ENCODE data around the gene KBTBD4. TPM values are rescaled to one million over a fixed set of nuclear protein-coding genes. Genes with fewer than 3 reads are reported as not detected.
"Not testable (repeated sequence)": the region's sequence is repeated elsewhere in the genome, so short reads cannot be mapped to it uniquely, and the experiment has no call there.

The KBTBD4 gene
- total RNA-seq, 1 donor from 2014 or later: 12.3 TPM

DNA sequence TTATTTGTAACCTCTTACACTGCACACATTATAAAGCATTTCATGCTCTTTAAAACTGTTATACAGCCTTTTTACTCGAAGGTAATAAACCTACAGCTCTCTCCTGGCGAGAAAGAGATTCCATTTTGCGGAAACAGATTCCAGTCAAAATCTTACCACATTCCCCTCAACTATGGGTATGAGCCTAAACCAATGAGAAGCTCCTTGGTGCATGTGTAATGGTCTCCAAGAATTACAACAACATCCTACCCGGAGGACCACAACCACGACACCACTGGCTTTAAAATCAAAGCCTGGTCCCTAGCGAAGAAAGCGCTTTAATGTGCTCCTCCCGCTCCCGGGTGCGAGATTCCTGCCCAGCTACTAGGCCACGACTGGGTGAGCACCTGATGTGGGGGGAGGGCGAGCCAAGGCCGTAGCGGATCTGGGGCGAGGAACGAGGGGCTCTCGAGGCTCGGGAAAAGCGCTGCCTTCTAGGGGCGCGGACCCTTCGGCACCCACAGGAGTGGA lies 26.7 kb downstream of the KBTBD4 start:
- TF ChIP-seq, protein P1, sequence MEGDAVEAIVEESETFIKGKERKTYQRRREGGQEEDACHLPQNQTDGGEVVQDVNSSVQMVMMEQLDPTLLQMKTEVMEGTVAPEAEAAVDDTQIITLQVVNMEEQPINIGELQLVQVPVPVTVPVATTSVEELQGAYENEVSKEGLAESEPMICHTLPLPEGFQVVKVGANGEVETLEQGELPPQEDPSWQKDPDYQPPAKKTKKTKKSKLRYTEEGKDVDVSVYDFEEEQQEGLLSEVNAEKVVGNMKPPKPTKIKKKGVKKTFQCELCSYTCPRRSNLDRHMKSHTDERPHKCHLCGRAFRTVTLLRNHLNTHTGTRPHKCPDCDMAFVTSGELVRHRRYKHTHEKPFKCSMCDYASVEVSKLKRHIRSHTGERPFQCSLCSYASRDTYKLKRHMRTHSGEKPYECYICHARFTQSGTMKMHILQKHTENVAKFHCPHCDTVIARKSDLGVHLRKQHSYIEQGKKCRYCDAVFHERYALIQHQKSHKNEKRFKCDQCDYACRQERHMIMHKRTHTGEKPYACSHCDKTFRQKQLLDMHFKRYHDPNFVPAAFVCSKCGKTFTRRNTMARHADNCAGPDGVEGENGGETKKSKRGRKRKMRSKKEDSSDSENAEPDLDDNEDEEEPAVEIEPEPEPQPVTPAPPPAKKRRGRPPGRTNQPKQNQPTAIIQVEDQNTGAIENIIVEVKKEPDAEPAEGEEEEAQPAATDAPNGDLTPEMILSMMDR (conservative IDR thresholded peaks at IDR 0.05; ENCODE audit: low read depth, low read length): no peak
- no peak for DNase-seq (ENCODE audit: low read depth)

GRCh38 chr11:47551086-47551485 lies 27.7 kb downstream of the KBTBD4 start:
- H3K4me3 ChIP-seq (ENCODE audit: low read depth, low read length): peak overlapping the region; percentile 79
- TF ChIP-seq, protein P1 (conservative IDR thresholded peaks at IDR 0.05; ENCODE audit: low read depth, low read length): peak; percentile 56
- no peak for DNase-seq (ENCODE audit: low read depth)

More for the DNA sequence above, 26.7 kb downstream of the KBTBD4 start:
- H3K4me3 ChIP-seq (ENCODE audit: low read depth, low read length): peak overlapping the region; percentile 79

GRCh38 chr11:47550288-47551047 lies 28.3 kb downstream of the KBTBD4 start:
- peak; percentile 59 for DNase-seq (ENCODE audit: low read depth)
- TF ChIP-seq, protein P1 (conservative IDR thresholded peaks at IDR 0.05; ENCODE audit: low read depth, low read length): no peak
- no peak overlapping the region for H3K4me3 ChIP-seq (ENCODE audit: low read depth, low read length)

- not testable (repeated sequence) for H3K4me3 ChIP-seq (ENCODE audit: low read depth, low read length); DNase-seq (ENCODE audit: low read depth)
Measured at GRCh38 chr11:47546274-47546673, 32.5 kb downstream of the KBTBD4 start.

DNA sequence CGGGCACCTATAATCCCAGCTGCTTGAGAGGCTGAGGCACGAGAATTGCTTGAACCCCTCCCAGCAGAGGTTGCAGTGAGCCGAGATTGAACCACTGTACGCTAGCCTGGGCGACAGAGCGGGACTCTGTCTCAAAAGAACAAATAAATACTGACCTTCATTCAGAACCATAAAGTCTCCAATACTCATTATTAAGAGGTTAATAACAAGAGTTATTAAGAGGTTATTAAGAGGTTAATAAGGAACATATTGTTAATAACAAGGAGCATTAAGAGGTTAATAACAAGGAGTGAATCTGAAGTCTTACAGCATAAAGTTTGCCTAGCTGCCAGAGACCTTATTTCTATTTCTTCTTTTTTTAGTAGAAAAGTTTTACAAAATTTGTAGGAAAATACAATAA lies 33.5 kb downstream of the KBTBD4 start:
- TF ChIP-seq, protein P1 (conservative IDR thresholded peaks at IDR 0.05; ENCODE audit: low read depth, low read length): no peak
- no peak overlapping the region for H3K4me3 ChIP-seq (ENCODE audit: low read depth, low read length)
- no peak for DNase-seq (ENCODE audit: low read depth)

DNA sequence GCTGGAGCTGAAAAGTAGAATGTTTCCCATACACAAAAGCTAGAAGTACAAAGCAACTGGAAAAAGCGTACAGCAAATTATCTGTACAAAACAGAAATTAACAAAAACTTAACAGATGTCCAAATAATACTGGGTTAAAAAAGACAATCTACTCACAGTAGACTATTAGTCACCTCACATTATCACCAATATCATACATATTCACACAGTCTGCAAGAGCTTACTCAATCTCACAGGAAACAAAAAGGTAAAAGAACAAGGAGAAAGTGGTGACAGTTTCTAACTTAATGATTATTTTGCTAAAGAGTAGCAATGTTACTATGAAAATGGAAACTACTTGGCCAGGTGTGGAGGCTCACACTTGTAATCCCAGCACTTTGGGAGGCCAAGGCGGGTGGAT lies 37.7 kb downstream of the KBTBD4 start:
- no peak for DNase-seq (ENCODE audit: low read depth)
- no peak overlapping the region for H3K4me3 ChIP-seq (ENCODE audit: low read depth, low read length)
- TF ChIP-seq, protein P1 (conservative IDR thresholded peaks at IDR 0.05; ENCODE audit: low read depth, low read length): no peak

DNA sequence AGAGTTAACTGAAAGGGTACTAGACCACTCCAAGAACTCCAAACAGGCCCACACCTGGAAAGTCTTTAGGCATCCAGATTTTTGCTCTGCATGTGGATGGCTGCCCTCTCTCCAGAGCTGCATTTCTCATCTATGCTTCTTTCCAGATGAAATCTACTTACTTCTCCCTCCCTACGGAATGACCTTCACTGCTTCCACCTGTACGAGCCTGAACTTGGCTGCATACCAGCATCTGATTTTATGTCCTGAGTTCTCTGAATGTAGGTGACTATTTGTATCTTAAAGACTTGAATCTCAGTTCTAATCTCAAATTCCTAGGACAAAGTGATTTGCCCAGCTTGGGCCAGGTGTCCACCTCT lies 39.1 kb downstream of the KBTBD4 start:
- TF ChIP-seq, protein P1 (conservative IDR thresholded peaks at IDR 0.05; ENCODE audit: low read depth, low read length): no peak
- no peak for DNase-seq (ENCODE audit: low read depth)
- no peak overlapping the region for H3K4me3 ChIP-seq (ENCODE audit: low read depth, low read length)

Measured in epithelial cell of proximal tubule (primary cell).